Peyer's patch (tissue), 4 donors: Measurements from ENCODE around the gene PLA2G6.

ENCODE experiments used
- POLR2A ChIP-seq, 2 donors: fragments of 450-650 bp; IDR thresholded peaks; one replicate each; pipeline ENCODE4 v1.5.1; 2017; ENCODE audit warnings: antibody characterized with exemption in 2 of 2, mild to moderate bottlenecking in 2 of 2, moderate library complexity in 2 of 2
- TF ChIP-seq, protein P1 (sequence below), 6 experiments: fragments of 450-650 bp in 4 of 6; fragments of 200-600 bp in 2 of 6; sonication (generic) in 1 of 6; IDR thresholded peaks; one replicate each; pipeline ENCODE4 v1.5.1; 2017 to 2019; ENCODE audit warnings: antibody characterized with exemption in 6 of 6, mild to moderate bottlenecking in 3 of 6, moderate library complexity in 1 of 6

DNA sequence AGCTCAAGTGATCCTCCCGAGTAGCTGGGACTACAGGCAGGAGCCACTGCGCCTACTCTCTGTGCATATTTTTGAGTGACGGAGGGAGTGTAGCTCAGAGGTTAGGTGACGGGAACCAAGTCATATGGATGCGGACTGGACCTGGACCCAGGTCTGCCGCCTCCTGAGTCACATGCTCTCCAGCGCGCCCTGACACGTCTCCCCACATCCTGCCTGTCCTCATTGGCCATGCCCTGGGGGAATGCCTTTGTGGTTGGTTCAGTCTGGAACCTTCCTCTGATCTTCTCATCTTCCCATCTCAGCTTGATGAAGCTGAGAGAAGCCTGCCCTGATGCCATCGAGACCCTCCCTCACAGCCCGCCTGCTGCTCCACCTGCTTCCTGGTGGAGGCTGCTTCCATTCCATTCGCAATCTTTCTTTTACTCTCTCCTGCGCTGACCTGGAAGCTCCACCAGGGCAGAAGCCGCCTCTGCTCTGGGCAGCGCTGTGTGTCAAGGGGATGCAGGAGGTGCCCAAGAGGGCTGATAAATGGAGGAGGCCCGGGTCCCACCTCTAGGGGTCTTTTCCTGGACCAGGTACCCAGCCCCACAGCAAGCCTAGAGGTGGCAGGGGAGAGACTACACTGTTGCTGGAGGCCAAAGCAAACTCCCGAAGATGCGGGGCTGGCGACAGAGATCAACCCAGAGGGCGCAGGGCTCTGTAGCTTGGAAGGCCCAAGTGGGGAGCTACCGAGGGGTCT, 57.2 kb downstream of the PLA2G6 start:
- TF ChIP-seq, protein P1, sequence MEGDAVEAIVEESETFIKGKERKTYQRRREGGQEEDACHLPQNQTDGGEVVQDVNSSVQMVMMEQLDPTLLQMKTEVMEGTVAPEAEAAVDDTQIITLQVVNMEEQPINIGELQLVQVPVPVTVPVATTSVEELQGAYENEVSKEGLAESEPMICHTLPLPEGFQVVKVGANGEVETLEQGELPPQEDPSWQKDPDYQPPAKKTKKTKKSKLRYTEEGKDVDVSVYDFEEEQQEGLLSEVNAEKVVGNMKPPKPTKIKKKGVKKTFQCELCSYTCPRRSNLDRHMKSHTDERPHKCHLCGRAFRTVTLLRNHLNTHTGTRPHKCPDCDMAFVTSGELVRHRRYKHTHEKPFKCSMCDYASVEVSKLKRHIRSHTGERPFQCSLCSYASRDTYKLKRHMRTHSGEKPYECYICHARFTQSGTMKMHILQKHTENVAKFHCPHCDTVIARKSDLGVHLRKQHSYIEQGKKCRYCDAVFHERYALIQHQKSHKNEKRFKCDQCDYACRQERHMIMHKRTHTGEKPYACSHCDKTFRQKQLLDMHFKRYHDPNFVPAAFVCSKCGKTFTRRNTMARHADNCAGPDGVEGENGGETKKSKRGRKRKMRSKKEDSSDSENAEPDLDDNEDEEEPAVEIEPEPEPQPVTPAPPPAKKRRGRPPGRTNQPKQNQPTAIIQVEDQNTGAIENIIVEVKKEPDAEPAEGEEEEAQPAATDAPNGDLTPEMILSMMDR (IDR thresholded peaks at IDR 0.05), result no peak
- no peak for TF ChIP-seq POLR2A (IDR thresholded peaks at IDR 0.05)
